GM21360 (cell line): ENCODE results near the gene CDS2.

Experiments
- ATAC-seq: cut with Tn5 transposase; IDR thresholded peaks from one replicate; pipeline ENCODE4 v1.9.1; 2021; ENCODE audit warnings: mild to moderate bottlenecking, moderate library complexity; ENCODE audit not compliant: unreplicated experiment

Gene CDS2

GRCh38 chr20:5150226-5151076, 23.6 kb downstream of the CDS2 start:
- ATAC-seq: no peak

DNA sequence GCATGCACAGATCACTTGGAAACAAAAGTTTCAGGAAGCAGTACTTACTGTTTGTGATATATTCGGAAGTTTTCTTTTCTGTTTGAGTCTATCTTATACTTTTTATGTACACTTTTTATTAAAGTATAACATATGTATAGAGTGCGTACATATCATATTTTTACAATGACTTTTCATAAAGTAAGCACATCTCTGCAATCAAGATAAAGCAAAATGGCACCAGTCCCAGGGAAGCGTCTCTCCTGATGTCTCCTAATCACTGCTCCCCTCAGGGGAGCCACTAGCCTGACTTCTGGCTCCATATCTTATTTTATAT, 26.3 kb downstream of the CDS2 start:
- ATAC-seq: no peak

- no peak for ATAC-seq
Measured at GRCh38 chr20:5153612-5154542, 27.1 kb downstream of the CDS2 start.

GRCh38 chr20:5154543-5154925, 27.7 kb downstream of the CDS2 start:
- ATAC-seq: no peak

DNA sequence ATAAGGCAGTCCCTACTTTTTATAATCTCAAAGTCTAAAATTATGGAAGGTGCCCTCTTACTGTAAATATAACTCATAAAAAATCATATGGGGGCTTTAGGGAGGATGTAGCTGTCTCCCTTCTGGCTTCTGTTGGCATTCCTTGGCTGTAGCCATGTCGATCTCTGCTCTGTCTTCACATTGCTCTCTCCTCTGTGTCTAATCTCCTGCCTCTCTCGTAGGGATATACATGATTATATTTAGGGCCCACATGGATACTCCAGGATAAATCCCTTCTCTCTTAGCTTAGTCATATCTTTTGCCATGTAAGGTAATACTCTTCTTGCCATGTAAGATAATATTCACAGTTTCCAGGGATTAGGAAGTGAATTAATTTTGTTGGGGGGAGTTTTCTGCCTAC, 28.6 kb downstream of the CDS2 start:
- no peak for ATAC-seq

GRCh38 chr20:5156675-5157448, 30.1 kb downstream of the CDS2 start:
- no peak for ATAC-seq

- ATAC-seq: no peak
Measured at GRCh38 chr20:5159928-5160327, 33.1 kb downstream of the CDS2 start.

- ATAC-seq: no peak
Measured at GRCh38 chr20:5160882-5161281, 34.1 kb downstream of the CDS2 start.

DNA sequence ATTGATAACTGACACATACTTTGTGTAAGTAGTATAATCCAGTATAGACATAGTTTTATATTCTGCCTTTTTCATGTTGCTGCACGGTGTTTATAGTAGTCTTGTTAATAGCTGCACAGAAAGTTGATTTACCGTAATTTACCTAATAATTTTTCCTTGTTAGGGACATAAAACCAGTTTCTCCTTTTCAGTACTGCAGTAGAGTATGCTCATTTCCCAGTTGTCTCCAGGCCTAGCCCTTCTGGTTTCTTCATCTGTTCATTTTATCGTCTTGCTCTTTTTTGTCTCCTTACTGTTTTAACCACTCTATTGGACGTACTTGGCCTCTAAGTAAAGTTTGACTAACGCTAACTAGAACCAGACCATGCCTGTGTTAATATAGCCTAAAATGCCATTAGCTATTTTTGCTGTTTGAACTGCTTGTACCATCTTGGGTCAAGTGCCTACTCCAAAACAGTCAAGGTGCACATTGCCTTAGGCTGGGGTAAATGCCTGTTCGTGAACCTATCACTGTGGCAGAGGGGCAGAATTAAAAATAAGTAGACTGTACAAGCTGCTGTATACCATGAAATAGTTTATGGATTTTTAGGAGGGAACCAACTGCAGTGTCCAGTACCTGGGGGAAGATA, 34.8 kb downstream of the CDS2 start:
- no peak for ATAC-seq

GRCh38 chr20:5164645-5165625, 38.1 kb downstream of the CDS2 start:
- ATAC-seq: no peak

GRCh38 chr20:5168651-5169396, 42.0 kb downstream of the CDS2 start:
- no peak for ATAC-seq

DNA sequence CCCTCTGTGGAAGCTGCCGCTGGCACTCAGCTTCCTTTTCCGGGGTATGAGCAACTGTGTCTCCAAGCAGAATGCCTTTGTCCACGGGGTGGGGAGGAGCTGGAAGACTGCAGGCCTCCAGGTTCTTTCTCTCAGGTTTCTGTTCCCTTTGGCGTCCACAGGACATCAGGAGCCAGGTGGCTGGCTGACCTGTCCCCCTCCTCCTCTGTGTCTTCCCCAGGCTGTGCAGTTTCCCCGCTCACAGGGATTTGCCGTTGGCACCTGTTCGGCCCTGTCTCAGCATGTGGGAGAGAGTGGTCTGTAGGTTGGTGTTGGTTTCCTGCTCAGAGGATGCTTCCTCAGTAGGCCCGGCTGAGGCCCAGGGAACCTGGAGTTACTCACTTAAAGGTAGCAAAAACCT, 43.5 kb downstream of the CDS2 start:
- no peak for ATAC-seq

- no peak for ATAC-seq
Measured at GRCh38 chr20:5171064-5171789, 44.4 kb downstream of the CDS2 start.

- no peak for ATAC-seq
Measured at GRCh38 chr20:5171790-5172164, 45.0 kb downstream of the CDS2 start.

DNA sequence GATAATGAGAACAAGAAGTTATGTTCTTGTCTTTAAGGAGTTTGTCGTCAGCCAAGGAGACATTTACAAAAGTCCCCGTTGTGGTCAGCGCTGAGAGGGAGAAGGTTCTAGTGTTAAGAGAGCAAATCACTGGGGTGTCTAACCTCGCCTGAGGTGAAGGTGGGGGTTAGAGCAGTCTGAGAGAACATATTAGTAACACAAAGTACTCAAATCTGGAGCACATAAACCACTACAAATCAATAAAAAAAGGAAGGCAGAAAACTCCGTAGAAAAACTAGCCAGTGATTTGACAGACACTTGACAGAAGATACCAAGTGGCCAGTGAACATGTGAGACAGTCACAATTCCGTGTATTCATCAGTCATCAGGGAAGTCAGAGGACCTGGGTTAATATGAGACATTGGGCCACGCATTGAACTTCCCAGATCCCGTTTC, 45.4 kb downstream of the CDS2 start:
- no peak for ATAC-seq

GRCh38 chr20:5172903-5173463, 46.2 kb downstream of the CDS2 start:
- no peak for ATAC-seq

DNA sequence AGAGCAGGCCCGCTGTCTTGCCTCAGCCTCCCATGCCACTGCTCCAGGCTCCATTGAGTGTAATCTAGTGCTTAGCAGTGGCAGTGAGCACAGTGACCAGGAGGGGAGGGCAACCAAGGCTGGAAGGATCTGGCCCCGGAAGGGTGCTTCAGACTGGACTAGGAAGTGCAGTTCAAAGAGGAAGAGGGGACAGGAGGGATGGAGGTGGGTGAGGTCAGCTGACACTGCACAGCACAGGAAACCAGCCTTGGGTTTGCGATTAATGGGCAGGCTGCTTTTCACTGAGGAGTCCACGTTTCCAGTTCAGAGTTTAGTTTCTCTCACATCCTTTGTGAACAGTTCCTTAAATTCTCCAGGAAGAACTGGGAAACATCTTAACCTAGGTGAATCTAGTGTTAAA, 46.9 kb downstream of the CDS2 start:
- ATAC-seq: no peak

DNA sequence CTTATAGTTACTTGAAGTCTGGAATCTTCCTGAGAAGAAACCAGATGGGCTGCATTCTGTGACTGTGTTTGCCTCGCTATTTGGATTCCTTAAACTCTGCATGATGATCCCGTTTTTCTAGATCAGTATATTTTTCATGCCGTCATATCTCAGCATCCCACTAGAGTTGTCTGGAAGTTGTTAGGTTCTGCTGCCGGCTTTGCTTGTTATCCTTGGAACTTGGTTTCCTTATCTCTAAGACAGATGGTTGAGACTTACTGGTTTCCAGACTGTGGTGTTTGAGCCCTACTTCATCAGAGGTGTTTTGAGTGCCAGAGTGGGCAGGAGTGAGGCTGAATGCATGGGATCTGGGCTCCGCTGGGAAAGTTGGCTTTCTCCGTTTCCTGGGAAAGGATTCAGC, 50.3 kb downstream of the CDS2 start:
- no peak for ATAC-seq
